ENCODE measurements around the gene CHPF.

- no peak for TF ChIP-seq CTCF (IDR thresholded peaks at IDR 0.05)
- TF ChIP-seq POLR2A (IDR thresholded peaks at IDR 0.05): no peak
Observed at GRCh38 chr2:219552382-219553167, 9.0 kb upstream of the CHPF start.

All from Peyer's patch (tissue), 4 donors.